ENCODE data around the gene ELK4.

The ELK4 gene

DNA sequence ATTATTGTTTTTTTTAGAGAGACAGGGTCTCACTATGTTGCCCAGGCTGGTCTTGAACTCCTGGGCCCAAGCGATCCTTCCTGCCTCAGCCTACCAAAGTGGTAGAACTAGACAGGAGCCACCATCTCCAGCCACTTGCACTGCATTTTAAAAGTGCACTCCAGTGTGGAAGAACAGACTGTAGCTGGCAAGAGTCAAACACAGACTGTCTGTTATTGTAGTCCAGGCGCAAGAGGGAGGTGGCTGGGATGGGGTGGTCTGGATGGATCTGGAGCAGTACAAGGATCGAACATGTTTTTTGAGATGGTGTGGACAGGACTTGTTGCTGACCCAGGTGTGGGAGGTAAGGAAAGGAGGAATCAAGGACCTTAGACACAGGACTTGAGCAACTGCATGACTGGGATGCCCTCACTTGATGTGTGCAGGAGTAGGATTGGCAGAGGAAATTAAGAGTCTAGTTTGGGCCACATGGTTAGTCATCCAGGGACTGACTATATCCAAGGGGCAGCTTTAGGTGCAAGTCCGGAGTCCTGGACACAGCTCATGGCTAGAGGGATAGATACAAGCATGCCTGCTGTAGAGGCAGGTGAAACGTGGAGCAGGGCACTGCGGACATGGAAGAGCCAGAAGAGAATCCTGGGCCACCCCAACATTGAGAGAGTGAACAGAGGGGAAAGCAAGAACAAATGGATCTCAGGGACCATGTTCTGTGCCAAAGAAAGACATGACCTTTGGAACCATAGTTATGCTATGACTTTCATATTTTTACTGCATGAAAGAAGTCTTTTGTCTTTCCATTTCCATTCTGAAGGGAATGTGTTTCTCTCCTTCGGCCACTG is 42.0 kb downstream of the ELK4 start:
- Mint-ChIP-seq H3K4me3 (no peak overlapping the region), H3K27me3 (no peaks in the 10 kb centered on the region), H3K27ac (peak overlapping the region; percentile 30), H3K9me3 (ENCODE audit: low read depth) (no peaks in the 10 kb centered on the region), H3K36me3 (peaks cover 3% of the 10 kb centered on the region), H3K4me1 (ENCODE audit: low read depth) (peaks cover 39% of the 10 kb centered on the region)

DNA sequence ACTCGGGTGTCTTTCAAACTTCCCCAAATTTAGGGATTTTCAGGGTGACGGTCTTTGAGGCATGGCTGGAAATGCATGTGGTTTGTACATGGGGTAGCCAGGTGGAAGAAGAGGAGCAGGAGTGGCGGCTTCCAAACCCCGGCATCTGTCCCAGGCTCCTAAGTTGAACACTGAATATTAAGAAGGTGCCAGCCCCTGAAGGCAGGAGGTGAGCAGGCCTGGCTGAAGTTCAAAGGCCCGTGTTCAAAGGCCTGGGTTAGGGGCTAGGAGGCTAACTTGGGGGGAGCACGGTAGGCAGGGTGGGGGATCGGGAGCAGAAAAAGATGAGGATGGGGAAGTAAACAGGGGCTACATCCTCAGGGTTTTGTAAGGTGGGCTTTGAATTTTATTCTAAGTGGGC is 42.8 kb downstream of the ELK4 start:
- Mint-ChIP-seq H3K4me1 (ENCODE audit: low read depth) (peaks cover 33% of the 10 kb centered on the region), H3K4me3 (no peak overlapping the region), H3K9me3 (ENCODE audit: low read depth) (no peaks in the 10 kb centered on the region), H3K27ac (no peak overlapping the region), H3K27me3 (no peaks in the 10 kb centered on the region), H3K36me3 (no peaks in the 10 kb centered on the region)

DNA sequence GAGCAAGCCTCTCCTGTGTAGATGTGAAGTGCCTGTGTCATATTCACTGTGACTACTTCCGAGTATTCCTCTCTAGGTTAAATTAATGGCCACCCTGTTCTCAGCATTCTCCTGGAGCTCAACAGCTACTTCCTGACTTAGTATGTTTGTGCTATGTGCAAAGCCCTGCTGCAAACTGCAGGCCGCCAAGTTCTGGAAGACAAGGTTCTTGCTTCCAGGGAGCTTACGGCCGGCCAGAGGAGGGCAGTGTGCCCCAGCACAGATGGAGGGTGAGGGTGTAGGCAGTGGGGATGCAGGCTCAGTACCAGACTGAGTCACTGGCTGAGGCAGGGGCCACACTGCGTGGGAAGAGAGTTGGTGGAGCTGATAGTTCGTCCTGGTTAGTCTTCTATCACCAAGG is 43.2 kb downstream of the ELK4 start:
- H3K4me1 Mint-ChIP-seq (ENCODE audit: low read depth), result peaks cover 29% of the 10 kb centered on the region
- H3K9me3 Mint-ChIP-seq (ENCODE audit: low read depth), result no peaks in the 10 kb centered on the region
- H3K36me3 Mint-ChIP-seq, result no peaks in the 10 kb centered on the region
- no peak overlapping the region for H3K27ac Mint-ChIP-seq
- no peaks in the 10 kb centered on the region for H3K27me3 Mint-ChIP-seq
- H3K4me3 Mint-ChIP-seq, result no peak overlapping the region

DNA sequence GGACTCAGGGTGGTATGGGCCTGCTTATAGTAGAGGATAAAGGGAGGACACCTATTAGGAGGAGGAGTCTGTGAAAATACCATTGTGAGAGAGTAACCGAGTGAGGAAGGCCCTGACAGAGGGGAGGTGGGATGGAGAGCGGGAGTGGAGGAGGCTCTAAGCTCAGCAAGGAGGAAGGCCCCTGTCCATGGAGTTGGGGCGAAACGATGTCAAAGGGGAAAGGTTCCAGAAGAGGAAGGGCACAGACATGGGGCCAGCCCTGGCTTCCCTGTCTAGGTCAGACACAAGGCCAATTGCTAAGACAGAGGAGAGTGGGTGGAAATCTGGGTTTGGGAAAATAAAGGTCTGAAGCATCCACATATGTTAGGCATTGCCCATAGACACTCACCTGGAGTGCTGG is 44.2 kb downstream of the ELK4 start:
- H3K27ac Mint-ChIP-seq, result peak overlapping the region; percentile 16
- no peaks in the 10 kb centered on the region for H3K36me3 Mint-ChIP-seq
- no peaks in the 10 kb centered on the region for H3K9me3 Mint-ChIP-seq (ENCODE audit: low read depth)
- no peak overlapping the region for H3K4me3 Mint-ChIP-seq
- peaks cover 32% of the 10 kb centered on the region for H3K4me1 Mint-ChIP-seq (ENCODE audit: low read depth)
- no peaks in the 10 kb centered on the region for H3K27me3 Mint-ChIP-seq

DNA sequence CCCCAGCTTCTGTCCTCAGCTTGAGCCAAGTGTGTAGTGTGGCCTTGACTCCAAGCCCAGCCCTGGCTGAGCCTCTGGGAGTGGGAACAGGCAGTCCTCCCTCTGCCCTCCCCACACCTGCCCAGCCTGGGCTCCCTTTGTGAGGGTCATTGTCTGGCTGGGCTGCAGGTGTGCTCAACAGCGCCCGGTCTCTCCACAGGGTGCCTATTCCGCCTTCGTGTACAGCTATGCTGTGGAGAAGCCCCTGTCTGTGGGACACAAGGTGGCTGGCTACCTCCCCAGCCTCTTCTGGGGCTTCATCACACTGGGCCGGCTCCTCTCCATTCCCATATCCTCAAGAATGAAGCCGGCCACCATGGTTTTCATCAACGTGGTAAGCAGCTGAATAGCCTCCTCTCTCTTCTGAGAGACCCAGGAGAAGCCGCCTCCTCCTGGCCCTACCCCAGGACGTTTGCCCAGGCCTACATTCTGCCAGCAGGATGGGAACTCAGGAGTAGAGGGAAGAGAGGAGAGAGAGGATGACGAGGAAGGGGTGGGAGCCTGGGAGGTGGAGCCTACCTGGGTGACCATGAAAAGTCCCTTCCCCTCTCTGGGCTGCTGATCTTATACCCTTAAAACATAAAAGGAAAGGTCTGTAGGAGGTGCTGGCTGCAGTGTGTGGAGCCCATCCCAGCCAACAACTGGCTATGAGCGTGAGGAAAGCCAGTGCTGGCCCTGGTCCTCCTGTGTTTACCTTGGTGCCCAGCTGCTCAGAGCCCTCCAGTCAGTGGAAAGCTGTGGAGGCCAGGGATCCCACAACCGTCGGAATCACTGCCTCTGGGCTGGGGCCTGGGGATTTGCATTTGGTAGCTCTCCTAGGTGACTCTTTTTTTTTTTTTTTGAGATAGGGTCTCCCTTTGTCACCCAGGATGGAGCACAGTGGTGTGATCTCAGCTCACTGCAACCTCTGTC is 45.7 kb downstream of the ELK4 start:
- Mint-ChIP-seq H3K4me1 (ENCODE audit: low read depth) (peaks cover 33% of the 10 kb centered on the region), H3K36me3 (no peaks in the 10 kb centered on the region), H3K27ac (no peak overlapping the region), H3K9me3 (ENCODE audit: low read depth) (no peaks in the 10 kb centered on the region), H3K27me3 (no peaks in the 10 kb centered on the region), H3K4me3 (no peak overlapping the region)

DNA sequence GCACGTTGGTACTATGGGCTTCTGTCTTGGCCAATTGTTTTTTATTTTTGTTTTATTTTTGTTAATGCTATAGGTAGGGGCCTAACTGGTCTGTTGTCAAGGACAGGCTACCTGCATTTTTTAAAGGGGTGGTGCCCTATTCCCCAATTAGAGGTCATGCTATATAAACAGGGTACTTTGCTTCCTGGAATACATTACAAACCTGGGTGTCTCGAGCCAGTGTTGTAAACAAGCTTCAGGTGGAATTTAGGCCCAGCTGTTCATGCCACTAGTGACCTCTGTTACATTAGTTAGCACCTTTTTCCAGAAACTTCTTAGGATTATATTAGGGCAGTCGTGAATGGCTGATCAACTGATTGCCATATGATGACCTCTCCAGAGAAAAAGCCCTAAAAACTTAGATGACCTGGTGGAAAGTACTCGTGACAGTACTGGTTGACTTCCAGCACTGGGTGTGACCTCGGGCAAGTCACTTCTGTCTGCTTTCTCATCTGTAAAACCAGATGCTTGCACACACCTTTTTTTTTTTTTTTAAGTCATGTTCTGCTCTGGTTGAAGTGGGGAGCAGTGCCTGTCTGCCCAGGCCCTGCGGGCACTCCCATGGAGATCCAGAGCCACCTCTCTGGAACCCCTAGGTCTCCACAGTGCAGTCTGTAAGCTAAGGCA is 46.5 kb downstream of the ELK4 start:
- Mint-ChIP-seq H3K4me3 (no peak overlapping the region), H3K36me3 (no peaks in the 10 kb centered on the region), H3K27ac (no peak overlapping the region), H3K4me1 (ENCODE audit: low read depth) (peaks cover 27% of the 10 kb centered on the region), H3K27me3 (no peaks in the 10 kb centered on the region), H3K9me3 (ENCODE audit: low read depth) (no peaks in the 10 kb centered on the region)

DNA sequence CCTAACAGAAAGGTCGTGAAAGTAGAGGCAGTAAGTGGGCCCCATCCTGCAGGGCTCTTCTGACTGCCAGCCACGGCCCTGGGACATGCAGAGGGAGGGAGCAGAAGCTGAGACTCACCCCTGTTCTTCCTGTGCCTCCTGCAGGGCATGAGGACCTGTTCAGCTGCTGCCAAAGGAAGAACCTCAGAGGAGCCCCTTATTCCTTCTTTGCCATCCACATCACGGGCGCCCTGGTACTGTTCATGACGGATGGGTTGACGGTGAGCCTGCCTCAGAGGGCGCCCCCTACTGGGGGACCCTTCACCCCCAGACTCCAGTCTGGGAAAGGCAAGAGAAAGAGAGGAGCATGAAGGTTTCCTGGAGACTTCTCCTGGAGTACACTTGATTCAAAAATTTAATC is 47.1 kb downstream of the ELK4 start:
- H3K9me3 Mint-ChIP-seq (ENCODE audit: low read depth), result no peaks in the 10 kb centered on the region
- no peak overlapping the region for H3K4me3 Mint-ChIP-seq
- H3K36me3 Mint-ChIP-seq, result no peaks in the 10 kb centered on the region
- peaks cover 23% of the 10 kb centered on the region for H3K4me1 Mint-ChIP-seq (ENCODE audit: low read depth)
- no peak overlapping the region for H3K27ac Mint-ChIP-seq
- H3K27me3 Mint-ChIP-seq, result no peaks in the 10 kb centered on the region

DNA sequence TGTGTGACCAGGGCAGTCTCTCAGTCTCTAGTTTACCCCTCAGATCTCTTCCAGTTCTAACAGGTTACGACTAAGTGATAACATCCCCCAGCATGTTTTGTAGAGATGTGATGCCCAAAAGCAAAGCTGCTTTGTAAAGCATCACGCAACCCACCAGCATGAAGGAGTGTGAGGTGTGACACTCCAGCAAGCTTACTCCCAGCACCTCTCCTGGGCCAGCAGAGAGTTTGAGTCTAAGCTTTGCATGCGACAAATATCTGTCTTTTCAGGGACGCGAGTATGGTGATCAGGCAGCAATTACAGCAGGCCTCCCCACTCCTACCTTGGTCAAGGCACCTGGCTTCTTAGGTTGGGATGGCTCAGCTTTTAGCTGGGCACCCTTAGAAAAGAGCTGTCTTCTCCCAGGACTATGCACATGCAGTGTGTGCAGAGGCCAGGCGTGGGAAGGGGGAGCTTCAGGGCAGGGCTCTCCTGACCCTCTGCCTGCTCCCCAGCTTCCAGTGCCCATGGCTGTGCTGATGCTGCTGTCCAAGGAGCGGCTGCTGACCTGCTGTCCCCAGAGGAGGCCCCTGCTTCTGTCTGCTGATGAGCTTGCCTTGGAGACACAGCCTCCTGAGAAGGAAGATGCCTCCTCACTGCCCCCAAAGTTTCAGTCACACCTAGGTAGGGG is 48.2 kb downstream of the ELK4 start:
- peaks cover 23% of the 10 kb centered on the region for H3K4me1 Mint-ChIP-seq (ENCODE audit: low read depth)
- H3K9me3 Mint-ChIP-seq (ENCODE audit: low read depth), result no peaks in the 10 kb centered on the region
- H3K27ac Mint-ChIP-seq, result peak overlapping the region; percentile 61
- no peak overlapping the region for H3K4me3 Mint-ChIP-seq
- no peaks in the 10 kb centered on the region for H3K27me3 Mint-ChIP-seq
- no peaks in the 10 kb centered on the region for H3K36me3 Mint-ChIP-seq

DNA sequence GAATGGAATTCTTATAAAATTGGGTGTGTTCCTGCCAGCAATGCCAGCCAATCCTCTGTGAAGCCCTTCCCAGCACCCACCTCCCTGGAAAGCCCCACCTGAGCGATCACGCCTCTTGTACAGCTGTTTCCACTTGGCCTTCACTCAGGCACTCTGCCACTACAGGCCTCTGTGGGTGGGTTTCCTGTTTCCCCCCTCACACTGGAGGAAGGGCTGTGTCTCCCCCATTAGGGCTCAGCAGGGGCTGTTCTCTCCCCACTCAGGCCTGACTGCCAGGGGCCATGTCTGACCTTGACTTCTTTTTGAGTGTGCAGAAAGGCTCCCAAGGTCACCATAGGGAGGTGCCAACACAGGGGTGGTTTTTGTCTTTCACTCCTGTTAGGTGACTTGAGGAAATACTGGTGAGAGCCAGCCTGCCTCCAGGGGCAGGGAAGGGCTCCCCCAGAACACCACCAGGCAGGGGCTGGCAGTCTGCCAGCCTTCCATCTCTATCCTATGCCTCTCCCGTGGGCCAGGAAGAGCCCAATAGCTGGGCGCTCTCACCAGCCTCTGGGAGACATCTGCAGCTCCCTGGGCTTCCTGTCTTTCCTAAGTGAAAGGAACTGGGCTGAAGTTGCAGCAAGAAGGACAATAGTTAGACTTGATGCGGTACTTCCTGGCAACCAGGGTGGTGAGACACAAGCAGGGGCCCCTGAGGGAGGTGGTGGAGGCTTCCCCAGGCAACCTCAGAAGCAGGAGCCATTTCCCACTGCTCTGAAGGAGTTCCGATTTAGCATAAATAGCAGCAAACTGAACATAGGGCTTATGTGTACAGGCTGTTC is 49.1 kb downstream of the ELK4 start:
- Mint-ChIP-seq H3K27me3 (no peaks in the 10 kb centered on the region), H3K9me3 (ENCODE audit: low read depth) (no peaks in the 10 kb centered on the region), H3K27ac (peak overlapping the region; percentile 61)

DNA sequence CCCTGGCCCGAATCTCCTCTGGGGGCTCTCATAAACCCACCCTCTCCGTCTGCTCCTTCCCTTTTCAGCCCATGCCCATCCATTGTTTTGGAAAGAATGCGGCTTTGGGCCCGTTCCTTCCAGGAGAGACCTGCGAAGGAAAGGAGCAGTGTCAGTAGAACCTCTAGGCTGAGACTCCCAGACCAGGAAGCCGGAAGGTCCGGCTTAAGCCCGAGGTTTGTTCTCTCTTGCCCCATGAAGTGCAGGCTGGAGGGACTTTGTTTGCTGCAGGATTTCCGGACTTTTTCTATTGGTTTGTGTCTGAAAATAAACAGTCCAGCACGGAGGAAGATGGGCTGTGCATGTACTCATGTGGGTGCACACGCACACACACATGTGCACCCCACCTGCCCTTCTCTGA is 49.8 kb downstream of the ELK4 start:
- Mint-ChIP-seq H3K27me3 (no peaks in the 10 kb centered on the region), H3K9me3 (ENCODE audit: low read depth) (no peaks in the 10 kb centered on the region), H3K36me3 (no peaks in the 10 kb centered on the region), H3K4me3 (no peak overlapping the region), H3K4me1 (ENCODE audit: low read depth) (peaks cover 23% of the 10 kb centered on the region), H3K27ac (peak overlapping the region; percentile 72)

More for the DNA sequence above, 49.1 kb downstream of the ELK4 start:
- Mint-ChIP-seq H3K36me3 (no peaks in the 10 kb centered on the region), H3K4me1 (ENCODE audit: low read depth) (peaks cover 23% of the 10 kb centered on the region), H3K4me3 (no peak overlapping the region)

DNA sequence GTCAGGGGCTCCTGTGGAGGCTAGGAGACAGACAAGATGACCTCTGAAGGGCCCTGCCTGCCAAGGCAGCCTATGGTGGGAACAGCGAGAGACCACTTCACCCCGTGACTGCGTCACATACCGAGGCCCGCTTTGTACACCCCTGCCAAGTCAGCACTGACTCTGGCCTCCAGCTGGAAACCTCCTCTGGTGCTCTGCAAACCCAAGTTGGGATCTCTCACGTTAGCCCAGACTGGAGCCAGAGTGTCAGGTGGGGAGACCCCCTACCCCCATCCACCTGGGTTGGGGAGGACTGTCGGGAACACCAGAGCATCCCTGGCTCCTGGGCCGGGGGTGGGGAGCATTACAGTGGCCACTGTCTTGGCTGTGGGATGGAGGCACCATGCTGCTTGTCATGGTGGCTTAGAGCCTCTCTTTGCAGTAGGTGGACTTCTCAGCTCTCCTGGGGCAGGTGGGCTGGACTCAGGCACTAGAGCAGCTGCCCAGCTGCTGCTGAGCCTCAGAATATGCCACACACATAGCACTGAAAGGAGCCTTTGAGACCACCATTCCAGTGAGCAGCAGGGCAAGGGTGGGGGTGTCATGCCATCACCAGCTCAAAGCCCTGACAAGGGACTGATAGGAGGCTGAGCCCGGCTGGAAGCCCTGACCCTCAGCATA is 50.4 kb downstream of the ELK4 start:
- no peak overlapping the region for H3K27ac Mint-ChIP-seq
- no peaks in the 10 kb centered on the region for H3K27me3 Mint-ChIP-seq
- peaks cover 23% of the 10 kb centered on the region for H3K4me1 Mint-ChIP-seq (ENCODE audit: low read depth)
- no peaks in the 10 kb centered on the region for H3K9me3 Mint-ChIP-seq (ENCODE audit: low read depth)
- H3K36me3 Mint-ChIP-seq, result no peaks in the 10 kb centered on the region
- no peak overlapping the region for H3K4me3 Mint-ChIP-seq

DNA sequence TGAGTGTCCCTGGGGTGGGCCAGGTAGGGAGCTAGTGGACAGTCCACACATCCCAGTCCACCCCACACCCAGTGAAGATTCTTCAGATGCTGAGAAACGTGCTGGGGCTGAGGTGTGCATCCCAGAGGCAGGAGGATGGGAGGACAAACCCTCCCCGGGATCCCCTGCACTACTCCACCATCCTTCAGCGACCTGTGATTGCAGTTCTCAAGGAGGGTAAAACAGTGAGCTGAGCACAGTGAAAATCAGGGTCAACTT is 51.0 kb downstream of the ELK4 start:
- no peak overlapping the region for H3K4me3 Mint-ChIP-seq
- H3K27ac Mint-ChIP-seq, result no peak overlapping the region
- H3K27me3 Mint-ChIP-seq, result no peaks in the 10 kb centered on the region
- H3K9me3 Mint-ChIP-seq (ENCODE audit: low read depth), result no peaks in the 10 kb centered on the region
- peaks cover 23% of the 10 kb centered on the region for H3K4me1 Mint-ChIP-seq (ENCODE audit: low read depth)
- H3K36me3 Mint-ChIP-seq, result no peaks in the 10 kb centered on the region

DNA sequence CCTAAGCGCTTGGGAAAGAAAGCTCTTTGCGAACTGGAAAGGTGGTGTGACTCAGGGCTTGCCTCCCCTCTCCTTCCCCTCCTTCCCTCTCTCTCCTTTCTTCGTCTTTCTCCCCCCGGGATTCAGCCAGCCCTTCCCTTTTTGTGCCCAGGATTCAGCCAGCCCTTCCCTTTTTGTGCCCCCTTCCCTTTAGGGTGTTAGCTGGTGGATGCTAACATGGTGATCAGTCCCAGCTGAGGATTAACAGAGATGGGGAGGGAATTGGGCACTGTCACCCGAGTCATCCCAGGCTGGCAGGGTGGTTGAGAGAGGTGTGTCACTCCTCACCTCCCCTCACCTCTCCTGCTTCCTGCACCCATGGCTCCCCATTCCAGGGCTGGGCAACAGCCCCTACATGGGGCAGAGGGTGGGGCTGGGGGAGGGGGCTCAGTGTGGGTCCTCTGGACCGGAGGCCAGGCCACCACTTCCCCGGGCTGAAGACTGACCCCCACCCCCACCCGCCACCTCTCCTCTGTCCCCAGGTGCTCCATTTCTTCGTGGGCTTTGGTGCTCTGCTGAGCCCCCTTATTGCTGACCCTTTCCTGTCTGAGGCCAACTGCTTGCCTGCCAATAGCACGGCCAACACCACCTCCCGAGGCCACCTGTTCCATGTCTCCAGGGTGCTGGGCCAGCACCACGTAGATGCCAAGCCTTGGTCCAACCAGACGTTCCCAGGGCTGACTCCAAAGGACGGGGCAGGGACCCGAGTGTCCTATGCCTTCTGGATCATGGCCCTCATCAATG is 51.5 kb downstream of the ELK4 start:
- peaks cover 23% of the 10 kb centered on the region for H3K4me1 Mint-ChIP-seq (ENCODE audit: low read depth)
- H3K27me3 Mint-ChIP-seq, result no peaks in the 10 kb centered on the region
- no peak overlapping the region for H3K4me3 Mint-ChIP-seq
- no peak overlapping the region for H3K27ac Mint-ChIP-seq
- H3K36me3 Mint-ChIP-seq, result no peaks in the 10 kb centered on the region
- H3K9me3 Mint-ChIP-seq (ENCODE audit: low read depth), result no peaks in the 10 kb centered on the region

Data from activated naive CD8-positive, alpha-beta T cell (primary cell).